K562 (cell line): ENCODE measurements around the gene BGLAP. TPM values are rescaled to one million over a fixed set of nuclear protein-coding genes. Genes with fewer than 3 reads are reported as not detected.

Experiments used
- ATAC-seq: fragments of 200-7000 bp; cut with Tn5 transposase; 3 replicates; pipeline ENCODE4 v1.9.1; 2020; ENCODE audit warnings: moderate library complexity
- Bru-seq: library from RNA; stranded (reverse); fragments of 400-500 nt; gene quantifications from one replicate; lab custom pipeline; 2021; lab: Mats Ljungman, UMichigan
- BruChase-seq, 2 experiments: library from RNA; stranded (reverse); fragments of 400-500 nt; gene quantifications; one replicate each; lab custom pipeline; 2021; lab: Mats Ljungman, UMichigan
- BruUV-seq: library from RNA; stranded (reverse); fragments of 400-500 nt; replicated peaks from 2 replicates; lab custom pipeline; 2021; lab: Mats Ljungman, UMichigan
- CTCF ChIA-PET: fragments of 300-600 bp; formaldehyde crosslinking; extraction: SDS; loops from one replicate; lab custom pipeline; 2021; ENCODE audit warnings: low intra/inter-chr PET ratio; lab: Yijun Ruan, JAX
- POLR2A ChIA-PET: fragments of 300-600, 350-650 bp; sonication (Branson Sonifier 250); formaldehyde crosslinking; extraction: SDS; loops from one replicate; lab custom pipeline; 2021; ENCODE audit warnings: antibody characterized with exemption, inconsistent platforms; lab: Yijun Ruan, JAX
- DNase-seq, 4 experiments: peaks; one replicate each; pipeline versions ENCODE4 v3.0.0 to v3.0.0-alpha.2; 2011 to 2018; ENCODE audit warnings: low spot score in 3 of 4, mixed read lengths in 3 of 4; ENCODE audit errors: extremely low read depth in 1 of 4
- FAIRE-seq: peaks from 2 replicates; lab custom pipeline; 2011; peaks lifted over from hg19 to GRCh38; lab: Jason Lieb, UNC
- H2AFZ ChIP-seq: 2 replicates; pipeline ENCODE4 v1.6.0; 2011; ENCODE audit warnings: low read depth, low read length, control low read depth, inconsistent platforms
- H3K27ac ChIP-seq: fragments of 200-600 bp; 3 replicates; pipeline ENCODE4 v1.8.0; 2011; ENCODE audit warnings: low read depth, mild to moderate bottlenecking, control low read depth, inconsistent platforms, low read length, moderate library complexity, mixed read lengths; ENCODE audit errors: extremely low read depth
- H3K27me3 ChIP-seq, 2 experiments: fragments of 300-600 bp in 1 of 2; 2 replicates in 1 of 2; 3 replicates in 1 of 2; pipeline versions ENCODE4 v1.6.0 to v1.8.0; 2011; ENCODE audit warnings: inconsistent platforms in 2 of 2, low read length in 2 of 2, mild to moderate bottlenecking in 1 of 2, mixed read lengths in 1 of 2, moderate library complexity in 1 of 2; ENCODE audit not compliant: control insufficient read depth in 2 of 2, insufficient read depth in 2 of 2
- H3K36me3 ChIP-seq: fragments of 300-600 bp; 3 replicates; pipeline ENCODE4 v1.8.0; 2011; ENCODE audit warnings: mild to moderate bottlenecking, low read length, inconsistent platforms; ENCODE audit not compliant: control insufficient read depth, insufficient read depth
- H3K4me1 ChIP-seq, 2 experiments: fragments of 200-600 bp in 1 of 2; replicated peaks in 1 of 2; 2 replicates in 1 of 2; 3 replicates in 1 of 2; pipeline versions ENCODE4 v1.5.1 to v1.8.0; 2011; ENCODE audit warnings: inconsistent platforms in 2 of 2, low read length in 2 of 2, mild to moderate bottlenecking in 1 of 2, mixed read lengths in 1 of 2, moderate library complexity in 1 of 2; ENCODE audit not compliant: control insufficient read depth in 2 of 2, insufficient read depth in 2 of 2
- H3K4me2 ChIP-seq: 2 replicates; pipeline ENCODE4 v1.6.1; 2011; ENCODE audit warnings: low read length, control low read depth, inconsistent platforms, mixed read lengths; ENCODE audit not compliant: insufficient read depth
- H3K4me3 ChIP-seq: fragments of 200-600 bp; sonication (generic), shearing (Covaris generic); 2 replicates; pipeline ENCODE4 v1.5.1; 2016; ENCODE audit warnings: control low read depth, inconsistent platforms
- H3K79me2 ChIP-seq: fragments of 200-600 bp; 3 replicates; pipeline ENCODE4 v1.8.0; 2011; ENCODE audit warnings: low read length, inconsistent platforms; ENCODE audit not compliant: control insufficient read depth, insufficient read depth
- H3K9ac ChIP-seq, 2 experiments: 2 replicates each; pipeline versions ENCODE4 v1.6.0 to v1.6.1; 2011; ENCODE audit warnings: low read depth in 2 of 2, low read length in 2 of 2, control low read depth in 1 of 2, inconsistent platforms in 1 of 2, mild to moderate bottlenecking in 1 of 2, mixed read lengths in 1 of 2; ENCODE audit not compliant: insufficient read depth in 1 of 2
- H3K9me1 ChIP-seq: one replicate; pipeline ENCODE4 v1.6.0; 2011; ENCODE audit warnings: inconsistent platforms, mild to moderate bottlenecking, low read length, moderate library complexity; ENCODE audit not compliant: control insufficient read depth, insufficient read depth
- H3K9me3 ChIP-seq: replicated peaks from 2 replicates; pipeline ENCODE4 v1.5.1; 2011; ENCODE audit warnings: low read depth, low read length, inconsistent platforms; ENCODE audit not compliant: control insufficient read depth, insufficient read depth
- H4K20me1 ChIP-seq: replicated peaks from 2 replicates; pipeline ENCODE4 v1.6.1; 2011; ENCODE audit warnings: low read length, inconsistent platforms, mixed read lengths; ENCODE audit not compliant: control insufficient read depth, insufficient read depth
- BMI1 ChIP-seq: fragments of 150-350 bp; IDR thresholded peaks from 2 replicates; pipeline ENCODE4 v1.6.1; 2014; ENCODE audit warnings: low read length
- BRF2 ChIP-seq: IDR thresholded peaks from 3 replicates; pipeline ENCODE4 v1.6.1; 2011; ENCODE audit warnings: borderline replicate concordance, mild to moderate bottlenecking; ENCODE audit not compliant: insufficient read length, insufficient read depth
- KAT2B ChIP-seq: IDR thresholded peaks from one replicate; pipeline ENCODE4 v1.6.1; 2012; ENCODE audit warnings: low read depth, mild to moderate bottlenecking, control low read depth, inconsistent platforms, low read length, moderate library complexity
- POLR2AphosphoS2 ChIP-seq: IDR thresholded peaks from 2 replicates; pipeline ENCODE4 v1.6.1; 2012; ENCODE audit warnings: low read length, improper control_type of control experiment
- POLR2G ChIP-seq: fragments of 200-400 bp; formaldehyde crosslinking; IDR thresholded peaks from 2 replicates; pipeline ENCODE4 v1.6.1; 2017; ENCODE audit warnings: low read depth, mild to moderate bottlenecking, antibody characterized with exemption, low read length, moderate library complexity
- RBFOX2 ChIP-seq: fragments of 200-400 bp; formaldehyde crosslinking; IDR thresholded peaks from 2 replicates; pipeline ENCODE4 v1.6.1; 2017; ENCODE audit warnings: low read depth, mild to moderate bottlenecking, low read length, moderate library complexity
- TCF7 ChIP-seq: sonication (generic); IDR thresholded peaks from 2 replicates; pipeline ENCODE4 v1.6.1; 2016; ENCODE audit warnings: antibody characterized with exemption, borderline replicate concordance
- ZNF217 ChIP-seq: sonication (generic); formaldehyde crosslinking; IDR thresholded peaks from 2 replicates; pipeline ENCODE4 v1.8.0; 2022; ENCODE audit warnings: mild to moderate bottlenecking, missing genetic modification reagents
- WGBS: fragments of 100-300 bp; shearing (Covaris generic); methylation state at CpG from one replicate; pipeline ENCODE4 v1.1.6; 2016; ENCODE audit warnings: low coverage, mixed read lengths; ENCODE audit not compliant: insufficient coverage; ENCODE audit errors: missing lambda C conversion rate; 5-methylcytosine and 5-hydroxymethylcytosine counted together
- in situ Hi-C: fragments of 300-500 bp; cut with MboI; formaldehyde crosslinking; loops from 4 replicates; pipeline ENCODE4 v1.15.0; 2018; ENCODE audit warnings: inconsistent platforms, mixed read lengths
- intact Hi-C: fragments of 100-400 bp; cut with micrococcal nuclease; formaldehyde crosslinking; loops from 2 replicates; pipeline ENCODE4 v1.14.2; 2022
- long read RNA-seq, 3 experiments: library from polyadenylated mRNA in 2 of 3; library from RNA in 1 of 3; unstranded in 2 of 3; stranded (forward) in 1 of 3; transcript quantifications; one replicate each; pipeline ENCODE4 v2.0.0, GENCODE V29; 2019 to 2022
- polyA minus RNA-seq, 3 experiments: library from RNA; depleted of rRNA, polyadenylated mRNA; stranded (reverse); fragments of >200 nt; gene quantifications; 2 replicates each; pipeline ENCODE4 v1.2.3, GENCODE V29; 2011
- polyA plus RNA-seq, 8 experiments: library from polyadenylated mRNA; depleted of rRNA in 4 of 8; stranded (reverse) in 5 of 8; unstranded in 3 of 8; fragments of >200 nt; fragmentation: Nextera tagmentation in 2 of 8; fragmentation: Illumina TruSeq in 1 of 8; extraction: Ambion mirVana in 2 of 8; extraction: Trizol in 1 of 8; gene quantifications; 2 replicates each; pipeline versions ENCODE4 v1.2.1 to v1.2.3, GENCODE V29; 2011 to 2014; ENCODE audit warnings: inconsistent platforms in 1 of 8, missing spikeins in 1 of 8
- total RNA-seq, 7 experiments: library from RNA; depleted of rRNA in 6 of 7; stranded (reverse); fragments of >200 nt in 6 of 7; fragmentation: Illumina TruSeq in 2 of 7; extraction: Trizol in 2 of 7; gene quantifications; 2 replicates each; pipeline versions ENCODE4 v1.2.1 to v1.2.3, GENCODE V29; 2011 to 2021; ENCODE audit warnings: low replicate concordance in 1 of 7

The BGLAP gene
- 3.2 and 9.2 TPM in 2 replicates for total RNA-seq (2011; cell fraction: chromatin; rRNA removed; ENCODE audit: low replicate concordance)
- 5.9 and 10.2 TPM in 2 replicates for total RNA-seq (2011; cell fraction: nucleolus; rRNA removed)
- total RNA-seq (2011; cell fraction: nucleoplasm; rRNA removed), result 3.1 and 9.2 TPM in 2 replicates
- total RNA-seq (2014; rRNA removed) (0.23 and 0.82 TPM in 2 replicates), total RNA-seq (2014; rRNA removed; fragmentation: Illumina TruSeq; extraction: Trizol) (0.15 TPM in 1 of 2 replicates, not detected in the other), total RNA-seq (2015; rRNA removed; fragmentation: Illumina TruSeq; extraction: Trizol) (0.33 and 0.49 TPM in 2 replicates), total RNA-seq (2021) (0.22 and 1.2 TPM in 2 replicates), polyA plus RNA-seq (2011; rRNA removed) (0.54 and 0.92 TPM in 2 replicates), polyA plus RNA-seq (2014; fragmentation: Illumina TruSeq; extraction: Trizol) (not detected in 2 replicates), polyA plus RNA-seq (2014; fragmentation: Nextera tagmentation; extraction: Ambion mirVana) (not detected), polyA plus RNA-seq (2014; rRNA removed) (1.4 and 1.6 TPM in 2 replicates), polyA minus RNA-seq (2011; rRNA and poly(A)+ RNA removed) (not detected in 2 replicates), Bru-seq, nascent RNA (percentile 46 among the genes with signal in this experiment), BruChase-seq, experiment 1, labeled RNA remaining after a 2-hour chase (percentile 52 among the genes with signal in this experiment), BruChase-seq, experiment 2, labeled RNA remaining after a 6-hour chase (percentile 49 among the genes with signal in this experiment)
- 0.63 and 1.2 TPM in 2 replicates for polyA plus RNA-seq (2011; cell fraction: cytosol; rRNA removed)
- 4.3 and 7.0 TPM in 2 replicates for polyA plus RNA-seq (2011; cell fraction: nucleus; rRNA removed)
- 0.51 and 0.96 TPM in 2 replicates for polyA plus RNA-seq (2012)
- polyA minus RNA-seq (2011; cell fraction: cytosol; rRNA and poly(A)+ RNA removed), result not detected in 2 replicates
- polyA minus RNA-seq (2011; cell fraction: nucleus; rRNA and poly(A)+ RNA removed), result 1.2 and 1.4 TPM in 2 replicates
- long read RNA-seq, experiment 1, partial matches to known transcripts, result 2 of 2 reads
- long read RNA-seq, experiment 1, other reads (novel, unspliced or antisense), result 0 of 2 reads
- long read RNA-seq, experiment 2, result 0 reads
- long read RNA-seq, experiment 3, result 0 reads

- peaks cover 3% of the 10 kb centered on the region for H3K9me1 ChIP-seq
- H3K9me3 ChIP-seq, result no peaks in the 10 kb centered on the region
- ChIA-PET POLR2A (interaction anchor here (0.5 to 2.0 kb wide), 5 partner anchors 8 to 268 kb away, joined by 3 to 7 read pairs (median 5); no protein-coding TSS in a partner anchor), CTCF (no interaction called here)
- H3K79me2 ChIP-seq, result no peaks in the 10 kb centered on the region
- no peak within 1 kb of the TSS for H2AFZ ChIP-seq
- in situ Hi-C loops (no loop called here), intact Hi-C loops (no loop called here)
- no TSS peak for BruUV-seq
- H4K20me1 ChIP-seq, result no peaks in the 10 kb centered on the region; the same call in 1 of the 2 replicates
- no peak within 1 kb of the TSS for H3K27ac ChIP-seq
- no peak within 1 kb of the TSS for H3K4me3 ChIP-seq
- H3K27me3 ChIP-seq, result no peaks in the 10 kb centered on the region
- no peak for DNase-seq
- H3K36me3 ChIP-seq, result peaks cover 19% of the 10 kb centered on the region; the same call in 2 of the 3 replicates
- TF ChIP-seq POLR2G (no peak; the same call in none of the 2 replicates), BRF2 (no peak), TCF7 (no peak), ZNF217 (CRISPR knock-in tag) (no peak), POLR2AphosphoS2 (peak; percentile 21; the same call in 1 of the 2 replicates), BMI1 (no peak), RBFOX2 (0 out of 2 replicates have a peak, but pooled peaks have one; percentile 27), KAT2B (no peak)
- H3K4me2 ChIP-seq, result no peak within 1 kb of the TSS
- no peak for ATAC-seq
- peak within 1 kb of the TSS in 1 of 2 experiments; percentile 79; a peak in 2 of 4 replicates for H3K9ac ChIP-seq
- 78% methylated on average over 10 of the region's 14 CpGs for WGBS
- no peak for FAIRE-seq
- H3K4me1 ChIP-seq, result peaks cover 0 to 39% of the 10 kb centered on the region in 2 experiments; a peak in 3 of 5 replicates
Measured at GRCh38 chr1:156241926-156242325, at the start of gene BGLAP. Gene BGLAP, plus strand, starts transcription at chr1:156242184. Its CDS starts 48 bp downstream, at chr1:156242232.
